B cell (primary cell): ENCODE results near the gene ATP6V1F. TPM values are rescaled to one million over a fixed set of nuclear protein-coding genes. Genes with fewer than 3 reads are reported as not detected.
"Not testable (repeated sequence)": the region's sequence is repeated elsewhere in the genome, so short reads cannot be mapped to it uniquely, and the experiment has no call there.

ENCODE experiments used
- ATAC-seq: fragments of 200-7000 bp; cut with Tn5 transposase; one replicate; pipeline ENCODE4 v1.10.0; 2021; ENCODE audit warnings: low read depth, mild to moderate bottlenecking, moderate number of reproducible peaks, moderate library complexity
- CTCF ChIA-PET: fragments of 350-600 bp; sonication (Branson Sonifier 250); formaldehyde crosslinking; loops from one replicate; lab custom pipeline; 2021; ENCODE audit warnings: antibody characterized with exemption, inconsistent platforms; lab: Charles Lee
- POLR2A ChIA-PET: fragments of 350-600 bp; sonication (Branson Sonifier 250); formaldehyde crosslinking; loops from one replicate; lab custom pipeline; 2021; ENCODE audit warnings: antibody characterized with exemption; lab: Charles Lee
- DNase-seq: peaks from one replicate; pipeline ENCODE4 v3.0.0; 2013
- H2AFZ ChIP-seq: 2 replicates; pipeline ENCODE4 v1.6.1; 2012; ENCODE audit warnings: mild to moderate bottlenecking, low read depth, low read length; ENCODE audit not compliant: insufficient read depth, poor library complexity, severe bottlenecking
- H3K27ac ChIP-seq, 2 donors: 1 replicate in 1 of 2; 2 replicates in 1 of 2; pipeline ENCODE4 v1.5.1; 2012 to 2013; ENCODE audit warnings: low read length in 2 of 2, mild to moderate bottlenecking in 2 of 2, moderate library complexity in 1 of 2
- H3K27me3 ChIP-seq, 4 experiments: fragments of 200-600 bp in 1 of 4; sonication (generic) in 1 of 4; replicated peaks in 1 of 4; 1 replicate in 2 of 4; 2 replicates in 2 of 4; pipeline versions ENCODE4 v1.6.1 to v1.7.0; 2013 to 2016; ENCODE audit warnings: low read length in 3 of 4, mild to moderate bottlenecking in 2 of 4, mixed read lengths in 1 of 4, moderate library complexity in 1 of 4; ENCODE audit not compliant: insufficient read depth in 4 of 4, control insufficient read depth in 3 of 4; ENCODE audit errors: control extremely low read depth in 1 of 4
- H3K36me3 ChIP-seq, 2 experiments: replicated peaks in 1 of 2; 1 replicate in 1 of 2; 2 replicates in 1 of 2; pipeline versions ENCODE4 v1.6.1 to v1.7.1; 2013; ENCODE audit warnings: low read length in 1 of 2; ENCODE audit not compliant: insufficient read depth in 2 of 2, control insufficient read depth in 1 of 2; ENCODE audit errors: control extremely low read depth in 1 of 2, extremely low read depth in 1 of 2
- H3K4me1 ChIP-seq, 2 donors: fragments of 200-600 bp in 1 of 2; sonication (generic) in 1 of 2; 1 replicate in 1 of 2; 2 replicates in 1 of 2; pipeline versions ENCODE4 v1.5.1 to v1.6.1; 2013 to 2017; ENCODE audit warnings: low read length in 2 of 2; ENCODE audit not compliant: control insufficient read depth in 2 of 2, insufficient read depth in 2 of 2
- H3K4me2 ChIP-seq: replicated peaks from 2 replicates; pipeline ENCODE3; 2012; ENCODE audit warnings: mild to moderate bottlenecking, low read depth, low read length; ENCODE audit not compliant: poor library complexity, severe bottlenecking
- H3K4me3 ChIP-seq, 5 experiments: fragments of 200-600 bp in 1 of 5; sonication (generic) in 1 of 5; 1 replicate in 3 of 5; 2 replicates in 2 of 5; pipeline versions ENCODE4 v1.5.1 to v1.7.0; 2011 to 2016; ENCODE audit warnings: low read length in 4 of 5, mild to moderate bottlenecking in 4 of 5, low read depth in 2 of 5, control low read depth in 1 of 5, moderate library complexity in 1 of 5; ENCODE audit not compliant: insufficient read depth in 1 of 5; ENCODE audit errors: control extremely low read depth in 1 of 5, extremely low read depth in 1 of 5
- H3K79me2 ChIP-seq: fragments of 200-600 bp; sonication (generic); one replicate; pipeline ENCODE4 v1.6.0; 2016; ENCODE audit warnings: low read length; ENCODE audit not compliant: control insufficient read depth, insufficient read depth
- H3K9ac ChIP-seq: fragments of 200-600 bp; sonication (generic); 2 replicates; pipeline ENCODE4 v1.6.1; 2017; ENCODE audit warnings: mild to moderate bottlenecking, low read length, moderate library complexity
- H3K9me3 ChIP-seq, 3 donors: one replicate each; pipeline versions ENCODE4 v1.6.1 to v1.7.1; 2013; ENCODE audit warnings: low read length in 2 of 3; ENCODE audit not compliant: control insufficient read depth in 2 of 3, insufficient read depth in 1 of 3; ENCODE audit errors: control extremely low read depth in 1 of 3
- H4K20me1 ChIP-seq: 2 replicates; pipeline ENCODE4 v1.6.0; 2012; ENCODE audit warnings: mild to moderate bottlenecking, low read length; ENCODE audit not compliant: insufficient read depth, control insufficient read depth, poor library complexity, severe bottlenecking
- H3K27ac Mint-ChIP-seq: one replicate; pipeline ENCODE4 v1.8.0; 2021; ENCODE audit warnings: mixed read lengths
- H3K27me3 Mint-ChIP-seq: one replicate; pipeline ENCODE4 v1.8.0; 2021; ENCODE audit warnings: mixed read lengths
- H3K4me1 Mint-ChIP-seq: one replicate; pipeline ENCODE4 v1.8.0; 2021; ENCODE audit warnings: mixed read lengths
- H3K4me3 Mint-ChIP-seq: one replicate; pipeline ENCODE4 v1.8.0; 2021; ENCODE audit warnings: mixed read lengths
- H3K9me3 Mint-ChIP-seq: one replicate; pipeline ENCODE4 v1.8.0; 2022; ENCODE audit warnings: mixed read lengths; ENCODE audit not compliant: insufficient read depth
- EZH2 ChIP-seq: IDR thresholded peaks from 2 replicates; pipeline ENCODE4 v1.6.1; 2012; ENCODE audit warnings: borderline replicate concordance, low read depth, mild to moderate bottlenecking, moderate library complexity, low read length; ENCODE audit not compliant: insufficient read depth, poor library complexity, severe bottlenecking
- WGBS: methylation state at CpG from one replicate; pipeline ENCODE4 v1.1.5; 2013; ENCODE audit warnings: missing lambda C conversion rate; ENCODE audit not compliant: insufficient coverage; 5-methylcytosine and 5-hydroxymethylcytosine counted together
- intact Hi-C: fragments of 100-400 bp; cut with micrococcal nuclease; formaldehyde crosslinking; loops from one replicate; pipeline ENCODE4 v1.10.0; 2022
- polyA plus RNA-seq: library from polyadenylated mRNA; depleted of rRNA; stranded (reverse); fragments of >200 nt; gene quantifications from 2 replicates; pipeline ENCODE4 v1.2.3, GENCODE V29; 2012
- total RNA-seq, 2 donors: library from RNA; stranded (reverse); fragments of 120-200 nt in 1 of 2; gene quantifications; 1 replicate in 1 of 2; 2 replicates in 1 of 2; pipeline versions ENCODE4 v1.2.3 to v1.2.4, GENCODE V29; 2013 to 2022
- TF ChIP-seq, protein P1 (sequence below): fragments of 200-600 bp; IDR thresholded peaks from one replicate; pipeline ENCODE4 v1.8.0; 2022; ENCODE audit warnings: antibody characterized with exemption, mild to moderate bottlenecking

ATP6V1F gene
- total and polyA plus RNA-seq, 2 donors (not counting 1 experiment from before 2014, with no cell fraction given) = 81.7 to 198 TPM

DNA sequence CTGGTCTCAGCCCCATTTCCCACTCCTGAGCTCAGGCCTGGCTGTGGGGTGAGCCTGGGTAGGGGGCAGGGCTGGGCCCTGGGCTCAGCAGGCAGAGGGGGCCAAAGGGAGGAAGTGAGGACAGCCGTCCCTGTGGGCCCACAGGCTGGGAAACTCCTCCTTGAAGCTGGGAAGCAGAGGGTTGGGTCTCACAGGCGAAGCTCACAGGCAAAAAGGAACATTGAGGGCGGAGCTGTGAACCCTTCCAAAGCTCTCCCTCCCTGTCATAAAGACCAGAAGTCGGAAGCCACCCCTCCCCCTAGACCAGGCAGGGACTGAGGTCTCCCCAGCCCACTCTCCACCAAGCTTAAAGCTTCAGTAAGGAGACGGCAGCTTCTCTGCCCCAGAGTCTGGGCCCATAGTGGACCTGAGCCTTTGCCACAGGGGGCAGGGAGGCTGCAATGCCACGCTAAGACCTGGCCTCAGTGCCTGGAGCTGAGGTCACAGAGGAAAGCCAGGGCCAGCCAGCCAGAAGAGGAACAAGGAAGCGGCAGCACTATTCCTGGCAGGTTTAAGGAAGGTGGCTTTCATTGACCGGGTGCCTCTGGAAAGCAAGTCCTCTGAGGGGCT lies 48.9 kb downstream of the ATP6V1F start:
- Histone ChIP-seq H4K20me1 (no peaks in the 10 kb centered on the region), H3K4me1 (peaks cover 27 to 30% of the 10 kb centered on the region in 2 donors), H3K4me2 (no peak overlapping the region), H3K27ac (no peak overlapping the region), H2AFZ (no peak overlapping the region), H3K27me3 (peaks cover 0 to 46% (median 18%) of the 10 kb centered on the region in 4 experiments), H3K4me3 (no peak overlapping the region), H3K36me3 (no peaks in the 10 kb centered on the region), H3K9me3 (no peaks in the 10 kb centered on the region), H3K79me2 (no peaks in the 10 kb centered on the region), H3K9ac (no peak overlapping the region)
- no peak for ATAC-seq
- TF ChIP-seq, protein P1, sequence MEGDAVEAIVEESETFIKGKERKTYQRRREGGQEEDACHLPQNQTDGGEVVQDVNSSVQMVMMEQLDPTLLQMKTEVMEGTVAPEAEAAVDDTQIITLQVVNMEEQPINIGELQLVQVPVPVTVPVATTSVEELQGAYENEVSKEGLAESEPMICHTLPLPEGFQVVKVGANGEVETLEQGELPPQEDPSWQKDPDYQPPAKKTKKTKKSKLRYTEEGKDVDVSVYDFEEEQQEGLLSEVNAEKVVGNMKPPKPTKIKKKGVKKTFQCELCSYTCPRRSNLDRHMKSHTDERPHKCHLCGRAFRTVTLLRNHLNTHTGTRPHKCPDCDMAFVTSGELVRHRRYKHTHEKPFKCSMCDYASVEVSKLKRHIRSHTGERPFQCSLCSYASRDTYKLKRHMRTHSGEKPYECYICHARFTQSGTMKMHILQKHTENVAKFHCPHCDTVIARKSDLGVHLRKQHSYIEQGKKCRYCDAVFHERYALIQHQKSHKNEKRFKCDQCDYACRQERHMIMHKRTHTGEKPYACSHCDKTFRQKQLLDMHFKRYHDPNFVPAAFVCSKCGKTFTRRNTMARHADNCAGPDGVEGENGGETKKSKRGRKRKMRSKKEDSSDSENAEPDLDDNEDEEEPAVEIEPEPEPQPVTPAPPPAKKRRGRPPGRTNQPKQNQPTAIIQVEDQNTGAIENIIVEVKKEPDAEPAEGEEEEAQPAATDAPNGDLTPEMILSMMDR = no peak
- no peak for TF ChIP-seq EZH2
- ChIA-PET POLR2A (no interaction called here), CTCF (interaction anchor here (0.5 to 1.4 kb wide), 5 partner anchors 180 to 306 kb away, joined by 3 to 5 read pairs (median 3); no protein-coding TSS in a partner anchor)
- peaks cover 24% of the 10 kb centered on the region for H3K4me1 Mint-ChIP-seq
- H3K9me3 Mint-ChIP-seq = no peaks in the 10 kb centered on the region
- DNase-seq = no peak
- no peak overlapping the region for H3K4me3 Mint-ChIP-seq
- no peak overlapping the region for H3K27ac Mint-ChIP-seq
- intact Hi-C loops = no loop called here
- peaks cover 34% of the 10 kb centered on the region for H3K27me3 Mint-ChIP-seq
- 79% methylated on average over 8 of the region's 8 CpGs for WGBS

DNA sequence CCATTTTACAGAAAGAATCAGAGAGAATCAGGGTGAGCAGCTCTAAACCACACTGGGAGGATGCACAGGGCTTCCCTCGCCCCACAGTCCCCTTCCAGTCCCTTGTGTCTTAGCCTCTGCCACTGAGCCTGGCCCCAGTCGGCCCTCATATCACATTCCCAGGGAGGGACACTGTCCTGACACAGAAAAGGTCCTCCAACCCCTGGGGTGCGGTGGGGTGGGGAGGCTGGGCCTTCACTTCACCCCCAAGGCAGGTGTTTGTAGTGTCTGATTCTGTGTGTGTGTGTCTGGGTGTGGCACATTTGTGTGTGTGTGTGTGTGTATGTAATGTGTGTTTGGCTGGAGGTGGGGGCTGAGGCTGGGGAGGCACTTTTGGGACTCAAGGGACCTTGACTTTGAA lies 49.6 kb downstream of the ATP6V1F start:
- H3K27me3 Mint-ChIP-seq = peaks cover 34% of the 10 kb centered on the region
- Histone ChIP-seq H4K20me1 (no peaks in the 10 kb centered on the region), H3K9ac (no peak overlapping the region), H3K9me3 (no peaks in the 10 kb centered on the region), H3K4me3 (no peak overlapping the region), H3K36me3 (no peaks in the 10 kb centered on the region), H3K27me3 (peaks cover 0 to 48% (median 18%) of the 10 kb centered on the region in 4 experiments), H3K79me2 (no peaks in the 10 kb centered on the region), H3K4me2 (no peak overlapping the region), H2AFZ (no peak overlapping the region), H3K27ac (no peak overlapping the region), H3K4me1 (peaks cover 27 to 30% of the 10 kb centered on the region in 2 donors)
- no peak for DNase-seq
- H3K4me1 Mint-ChIP-seq = peaks cover 24% of the 10 kb centered on the region
- no peak overlapping the region for H3K4me3 Mint-ChIP-seq
- ChIA-PET CTCF (interaction anchor here (1.0 to 1.3 kb wide), 3 partner anchors 179 to 302 kb away, joined by 3 to 5 read pairs (median 3); no protein-coding TSS in a partner anchor), POLR2A (no interaction called here)
- intact Hi-C loops = no loop called here
- no peaks in the 10 kb centered on the region for H3K9me3 Mint-ChIP-seq
- TF ChIP-seq, protein P1 = no peak
- no peak for TF ChIP-seq EZH2
- ATAC-seq = no peak
- 83% methylated on average over 2 of the region's 3 CpGs for WGBS
- no peak overlapping the region for H3K27ac Mint-ChIP-seq

DNA sequence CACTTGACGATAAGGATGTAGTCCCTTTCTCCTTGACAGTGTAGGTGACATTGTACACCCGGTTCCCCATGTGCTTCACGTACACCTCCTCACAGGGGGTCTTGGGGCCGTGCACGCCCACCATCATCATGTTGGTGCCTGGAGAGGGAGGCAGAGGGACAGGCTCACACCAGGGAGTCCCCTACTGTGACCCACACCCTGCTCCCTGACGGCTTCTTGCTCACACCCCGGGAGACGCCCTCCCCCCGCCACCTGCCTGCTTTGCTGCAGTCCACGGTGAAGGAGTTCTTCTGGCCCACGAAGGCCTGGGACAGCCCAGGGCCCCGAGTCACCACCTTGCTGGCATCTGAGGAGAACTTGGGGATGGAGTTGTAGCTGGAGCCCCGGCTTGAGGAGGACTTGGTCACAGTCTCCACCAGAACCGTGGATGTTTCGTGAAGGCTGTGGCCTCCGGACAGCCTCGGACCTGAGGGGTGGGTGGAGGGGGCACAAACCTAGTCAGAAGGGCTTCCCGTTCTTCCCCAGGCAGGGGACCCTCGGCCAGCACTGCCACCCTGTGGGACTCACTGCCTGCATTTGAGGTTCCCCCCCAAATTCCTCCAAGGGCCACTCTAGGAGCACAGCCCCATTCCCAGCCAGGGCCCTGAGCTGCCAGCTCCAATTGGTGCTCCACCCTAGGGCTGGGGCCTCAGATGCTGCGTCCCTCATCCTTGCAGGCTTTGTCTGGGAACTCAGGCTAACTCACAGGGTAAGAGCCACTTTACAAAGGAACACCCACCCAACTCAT lies 50.2 kb downstream of the ATP6V1F start:
- H3K27ac ChIP-seq, H3K9ac ChIP-seq, H3K4me2 ChIP-seq, H3K27ac Mint-ChIP-seq, intact Hi-C loops, H3K36me3 ChIP-seq, H3K79me2 ChIP-seq, H2AFZ ChIP-seq, H3K9me3 ChIP-seq, H3K4me3 Mint-ChIP-seq, H4K20me1 ChIP-seq, POLR2A ChIA-PET, DNase-seq, ATAC-seq, H3K9me3 Mint-ChIP-seq, H3K4me3 ChIP-seq: not testable (repeated sequence)
- peaks cover 32% of the 10 kb centered on the region for H3K27me3 Mint-ChIP-seq
- peaks cover 24% of the 10 kb centered on the region for H3K4me1 Mint-ChIP-seq
- WGBS = 100% methylated on average over 2 of the region's 20 CpGs
- Histone ChIP-seq H3K4me1 (peaks cover 27 to 30% of the 10 kb centered on the region in 2 donors), H3K27me3 (peaks cover 0 to 48% (median 18%) of the 10 kb centered on the region in 4 experiments)
- CTCF ChIA-PET = interaction anchor here (1.1 to 1.9 kb wide), 2 partner anchors 178 to 301 kb away, joined by 3 to 7 read pairs; no protein-coding TSS in a partner anchor
